ENCODE results near the gene ORAI3.

ORAI3 gene

GRCh38 chr16:30963925-30964511 lies 15.2 kb downstream of the ORAI3 start:
- Mint-ChIP-seq H3K4me3 (no peak overlapping the region), H3K36me3 (peaks cover 70 to 72% of the 10 kb centered on the region in 2 donors), H3K27ac (peak overlapping the region; percentile 51), H3K4me1 (peaks cover 22 to 28% of the 10 kb centered on the region in 2 donors), H3K27me3 (no peaks in the 10 kb centered on the region), H3K9me3 (no peaks in the 10 kb centered on the region)
- ATAC-seq (replicated peaks), result no peak
- no peak for DNase-seq

GRCh38 chr16:30964574-30965226 lies 15.8 kb downstream of the ORAI3 start:
- DNase-seq (no peak), ATAC-seq (replicated peaks) (no peak)
- Mint-ChIP-seq H3K36me3 (peaks cover 74% of the 10 kb centered on the region in 2 donors), H3K27ac (peak overlapping the region; percentile 51), H3K27me3 (no peaks in the 10 kb centered on the region), H3K4me3 (no peak overlapping the region), H3K4me1 (peaks cover 16 to 21% of the 10 kb centered on the region in 2 donors), H3K9me3 (no peaks in the 10 kb centered on the region)

GRCh38 chr16:30965436-30965835 lies 16.6 kb downstream of the ORAI3 start:
- Mint-ChIP-seq H3K36me3 (peaks cover 69 to 70% of the 10 kb centered on the region in 2 donors), H3K27me3 (no peaks in the 10 kb centered on the region), H3K9me3 (no peaks in the 10 kb centered on the region), H3K4me3 (no peak overlapping the region), H3K27ac (peak overlapping the region; percentile 25), H3K4me1 (peaks cover 9 to 13% of the 10 kb centered on the region in 2 donors)
- DNase-seq, result no peak
- no peak for ATAC-seq (replicated peaks)

GRCh38 chr16:30966033-30966619 lies 17.3 kb downstream of the ORAI3 start:
- H3K4me1 Mint-ChIP-seq, result peaks cover 8 to 12% of the 10 kb centered on the region in 2 donors
- peak overlapping the region; percentile 65 for H3K27ac Mint-ChIP-seq
- DNase-seq (no peak), ATAC-seq (replicated peaks) (no peak)
- H3K9me3 Mint-ChIP-seq, result no peaks in the 10 kb centered on the region
- no peaks in the 10 kb centered on the region for H3K27me3 Mint-ChIP-seq
- H3K36me3 Mint-ChIP-seq, result peaks cover 71 to 74% of the 10 kb centered on the region in 2 donors
- peak overlapping the region in 1 of 2 donors; percentile 55 for H3K4me3 Mint-ChIP-seq

GRCh38 chr16:30967795-30968194 lies 18.9 kb downstream of the ORAI3 start:
- Mint-ChIP-seq H3K36me3 (peaks cover 74 to 79% of the 10 kb centered on the region in 2 donors), H3K27me3 (no peaks in the 10 kb centered on the region), H3K9me3 (no peaks in the 10 kb centered on the region), H3K4me3 (no peak overlapping the region), H3K4me1 (peaks cover 8 to 12% of the 10 kb centered on the region in 2 donors), H3K27ac (no peak overlapping the region)
- DNase-seq (no peak), ATAC-seq (replicated peaks) (no peak)

- Mint-ChIP-seq H3K27ac (no peak overlapping the region), H3K4me1 (peaks cover 4 to 12% of the 10 kb centered on the region in 2 donors), H3K36me3 (peaks cover 78 to 81% of the 10 kb centered on the region in 2 donors), H3K9me3 (no peaks in the 10 kb centered on the region), H3K27me3 (no peaks in the 10 kb centered on the region), H3K4me3 (no peak overlapping the region)
- no peak for DNase-seq
- ATAC-seq (replicated peaks), result no peak
Observed at GRCh38 chr16:30969246-30969842, 20.5 kb downstream of the ORAI3 start.

- DNase-seq (no peak), ATAC-seq (replicated peaks) (no peak)
- Mint-ChIP-seq H3K27me3 (no peaks in the 10 kb centered on the region), H3K9me3 (no peaks in the 10 kb centered on the region), H3K36me3 (peaks cover 73 to 74% of the 10 kb centered on the region in 2 donors), H3K27ac (no peak overlapping the region), H3K4me3 (no peak overlapping the region), H3K4me1 (peaks cover 2 to 9% of the 10 kb centered on the region in 2 donors)
Observed at GRCh38 chr16:30971298-30971697, 22.4 kb downstream of the ORAI3 start.

- ATAC-seq (replicated peaks) (no peak), DNase-seq (no peak)
- Mint-ChIP-seq H3K9me3 (no peaks in the 10 kb centered on the region), H3K4me3 (no peak overlapping the region), H3K27ac (no peak overlapping the region), H3K36me3 (peaks cover 66 to 73% of the 10 kb centered on the region in 2 donors), H3K27me3 (no peaks in the 10 kb centered on the region), H3K4me1 (peaks cover 2 to 13% of the 10 kb centered on the region in 2 donors)
Observed at GRCh38 chr16:30972872-30973271, 24.0 kb downstream of the ORAI3 start.

GRCh38 chr16:30974348-30974747 lies 25.5 kb downstream of the ORAI3 start:
- H3K4me3 Mint-ChIP-seq, result no peak overlapping the region
- H3K27me3 Mint-ChIP-seq, result no peaks in the 10 kb centered on the region
- peaks cover 2 to 13% of the 10 kb centered on the region in 2 donors for H3K4me1 Mint-ChIP-seq
- H3K9me3 Mint-ChIP-seq, result no peaks in the 10 kb centered on the region
- DNase-seq (no peak), ATAC-seq (replicated peaks) (no peak)
- H3K27ac Mint-ChIP-seq, result no peak overlapping the region
- H3K36me3 Mint-ChIP-seq, result peaks cover 63 to 71% of the 10 kb centered on the region in 2 donors

- DNase-seq, result no peak
Observed at GRCh38 chr16:30976486-30976885, 27.6 kb downstream of the ORAI3 start.

GRCh38 chr16:30977502-30977901 lies 28.6 kb downstream of the ORAI3 start:
- no peak overlapping the region for H3K4me3 Mint-ChIP-seq
- peak in 1 of 2 donors; percentile 33 for ATAC-seq (replicated peaks)
- DNase-seq, result no peak

More at GRCh38 chr16:30976486-30976885, 27.6 kb downstream of the ORAI3 start:
- Mint-ChIP-seq H3K9me3 (no peaks in the 10 kb centered on the region), H3K36me3 (peaks cover 59% of the 10 kb centered on the region in 2 donors), H3K4me3 (no peak overlapping the region), H3K4me1 (peaks cover 2 to 13% of the 10 kb centered on the region in 2 donors), H3K27me3 (no peaks in the 10 kb centered on the region), H3K27ac (peak overlapping the region; percentile 0)
- ATAC-seq (replicated peaks), result no peak

GRCh38 chr16:30979170-30980022 lies 30.5 kb downstream of the ORAI3 start:
- Mint-ChIP-seq H3K27ac (no peak overlapping the region), H3K27me3 (no peaks in the 10 kb centered on the region), H3K9me3 (no peaks in the 10 kb centered on the region), H3K36me3 (peaks cover 53 to 56% of the 10 kb centered on the region in 2 donors), H3K4me1 (peaks cover 3 to 17% of the 10 kb centered on the region in 2 donors), H3K4me3 (no peak overlapping the region)
- no peak for ATAC-seq (replicated peaks)
- no peak for DNase-seq

More at GRCh38 chr16:30977502-30977901, 28.6 kb downstream of the ORAI3 start:
- Mint-ChIP-seq H3K27ac (peak overlapping the region; percentile 71), H3K4me1 (peaks cover 2 to 13% of the 10 kb centered on the region in 2 donors), H3K27me3 (no peaks in the 10 kb centered on the region), H3K9me3 (no peaks in the 10 kb centered on the region), H3K36me3 (peaks cover 55 to 58% of the 10 kb centered on the region in 2 donors)

- Mint-ChIP-seq H3K27me3 (no peaks in the 10 kb centered on the region), H3K27ac (peak overlapping the region; percentile 9), H3K4me3 (no peak overlapping the region), H3K36me3 (peaks cover 53 to 58% of the 10 kb centered on the region in 2 donors), H3K4me1 (peaks cover 4 to 23% of the 10 kb centered on the region in 2 donors), H3K9me3 (no peaks in the 10 kb centered on the region)
- no peak for ATAC-seq (replicated peaks)
- no peak for DNase-seq
Observed at GRCh38 chr16:30980023-30980371, 31.1 kb downstream of the ORAI3 start.

- no peak for DNase-seq
- peak overlapping the region; percentile 9 for H3K27ac Mint-ChIP-seq
- peaks cover 57 to 62% of the 10 kb centered on the region in 2 donors for H3K36me3 Mint-ChIP-seq
- H3K9me3 Mint-ChIP-seq, result no peaks in the 10 kb centered on the region
- H3K4me3 Mint-ChIP-seq, result no peak overlapping the region
- H3K27me3 Mint-ChIP-seq, result no peaks in the 10 kb centered on the region
- peaks cover 7 to 28% of the 10 kb centered on the region in 2 donors for H3K4me1 Mint-ChIP-seq
- no peak for ATAC-seq (replicated peaks)
Observed at GRCh38 chr16:30980434-30980833, 31.6 kb downstream of the ORAI3 start.

Data from stimulated activated naive B cell treated with anti-CD40 and anti-IgM and Interleukin-4, amounts not matched to agents 10 μg/mL and 1 μg/mL and 100 μg/mL, for 72 hours (primary cell).